H1 (cell line): ENCODE results near the gene FGD5. TPM values are rescaled to one million over a fixed set of nuclear protein-coding genes. Genes with fewer than 3 reads are reported as not detected.

Source experiments
- CTCF ChIA-PET: fragments of 300-600 bp; sonication (Branson Sonifier 250); formaldehyde crosslinking; loops from one replicate; lab custom pipeline; 2021; ENCODE audit not compliant: partially characterized antibody; lab: Charles Lee
- POLR2A ChIA-PET: fragments of 300-600 bp; sonication (Branson Sonifier 250); formaldehyde crosslinking; loops from one replicate; lab custom pipeline; 2021; ENCODE audit warnings: inconsistent platforms; ENCODE audit not compliant: partially characterized antibody; lab: Charles Lee
- DNase-seq, 2 experiments: peaks; one replicate each; pipeline versions ENCODE4 v3.0.0 to v3.0.0-alpha.2; 2010 to 2022; ENCODE audit warnings: low spot score in 2 of 2, low read depth in 1 of 2, mixed read lengths in 1 of 2
- FAIRE-seq: peaks from 2 replicates; lab custom pipeline; 2011; peaks lifted over from hg19 to GRCh38; lab: Jason Lieb, UNC
- H2AFZ ChIP-seq: 2 replicates; pipeline ENCODE4 v1.8.1; 2012; ENCODE audit warnings: low read length, inconsistent platforms
- H2AK5ac ChIP-seq: 2 replicates; pipeline ENCODE4 v1.6.1; 2013; ENCODE audit warnings: low read depth, low read length
- H2BK120ac ChIP-seq: replicated peaks from 2 replicates; pipeline ENCODE3; 2013; ENCODE audit warnings: low read depth, low read length, inconsistent platforms
- H2BK12ac ChIP-seq: 2 replicates; pipeline ENCODE4 v1.6.1; 2013; ENCODE audit warnings: low read depth, low read length
- H2BK15ac ChIP-seq: 2 replicates; pipeline ENCODE4 v1.6.1; 2013; ENCODE audit warnings: low read length
- H2BK20ac ChIP-seq: 2 replicates; pipeline ENCODE4 v1.6.1; 2013; ENCODE audit warnings: low read length
- H2BK5ac ChIP-seq: 2 replicates; pipeline ENCODE4 v1.6.1; 2013; ENCODE audit warnings: low read depth, low read length
- H3K14ac ChIP-seq: 2 replicates; pipeline ENCODE4 v1.6.1; 2013; ENCODE audit warnings: inconsistent platforms; ENCODE audit not compliant: insufficient read length
- H3K18ac ChIP-seq: 2 replicates; pipeline ENCODE4 v1.6.1; 2013; ENCODE audit warnings: low read length; ENCODE audit errors: extremely low read depth
- H3K23ac ChIP-seq: 2 replicates; pipeline ENCODE4 v1.6.1; 2013; ENCODE audit warnings: inconsistent platforms; ENCODE audit not compliant: insufficient read length
- H3K23me2 ChIP-seq: 2 replicates; pipeline ENCODE4 v1.6.1; 2013; ENCODE audit warnings: low read depth, low read length
- H3K27ac ChIP-seq: 2 replicates; pipeline ENCODE4 v1.6.1; 2011; ENCODE audit warnings: low read depth, low read length, inconsistent platforms
- H3K27me3 ChIP-seq, 4 experiments: replicated peaks in 1 of 4; 1 replicate in 1 of 4; 2 replicates in 3 of 4; pipeline versions ENCODE4 v1.6.1 to v1.8.1; 2011 to 2013; ENCODE audit warnings: low read length in 3 of 4, mild to moderate bottlenecking in 3 of 4, inconsistent platforms in 2 of 4, mixed read lengths in 2 of 4, moderate library complexity in 1 of 4; ENCODE audit not compliant: control insufficient read depth in 3 of 4, insufficient read depth in 3 of 4; ENCODE audit errors: extremely low read depth in 1 of 4
- H3K36me3 ChIP-seq, 4 experiments: 2 replicates each; pipeline versions ENCODE4 v1.6.1 to v1.8.1; 2011 to 2013; ENCODE audit warnings: mild to moderate bottlenecking in 4 of 4, low read length in 3 of 4, moderate library complexity in 2 of 4, control low read depth in 1 of 4, inconsistent platforms in 1 of 4; ENCODE audit not compliant: insufficient read depth in 4 of 4, control insufficient read depth in 2 of 4
- H3K4ac ChIP-seq: replicated peaks from 2 replicates; pipeline ENCODE3; 2013; ENCODE audit warnings: low read length, low read depth, mixed read lengths, inconsistent platforms; ENCODE audit not compliant: insufficient read length
- H3K4me1 ChIP-seq, 4 experiments: replicated peaks in 1 of 4; 1 replicate in 1 of 4; 2 replicates in 3 of 4; pipeline versions ENCODE4 v1.6.1 to v1.8.1; 2011 to 2013; ENCODE audit warnings: low read length in 3 of 4, inconsistent platforms in 2 of 4, mixed read lengths in 1 of 4; ENCODE audit not compliant: insufficient read depth in 4 of 4, control insufficient read depth in 3 of 4
- H3K4me2 ChIP-seq, 2 experiments: 2 replicates each; pipeline versions ENCODE4 v1.6.1 to v1.8.1; 2011 to 2013; ENCODE audit warnings: low read depth in 2 of 2, low read length in 2 of 2, control low read depth in 1 of 2, inconsistent platforms in 1 of 2, mild to moderate bottlenecking in 1 of 2; ENCODE audit not compliant: insufficient read depth in 1 of 2
- H3K4me3 ChIP-seq, 4 experiments: fragments of 200-600, 300-600 bp in 1 of 4; sonication (generic), shearing (Covaris generic), sonication (Bioruptor Twin) in 1 of 4; 2 replicates each; pipeline versions ENCODE4 v1.5.1 to v1.8.1; 2011 to 2016; ENCODE audit warnings: low read length in 4 of 4, low read depth in 3 of 4, control low read depth in 2 of 4, inconsistent platforms in 2 of 4, mild to moderate bottlenecking in 2 of 4, mixed read lengths in 1 of 4, moderate library complexity in 1 of 4; ENCODE audit not compliant: insufficient read depth in 2 of 4; ENCODE audit errors: extremely low read depth in 1 of 4
- H3K56ac ChIP-seq: replicated peaks from 2 replicates; pipeline ENCODE3; 2013; ENCODE audit warnings: low read depth, mild to moderate bottlenecking, mixed read lengths, low read length, inconsistent platforms; ENCODE audit not compliant: insufficient read length
- H3K79me1 ChIP-seq: 2 replicates; pipeline ENCODE4 v1.6.1; 2013; ENCODE audit warnings: low read depth, low read length, control low read depth
- H3K79me2 ChIP-seq, 2 experiments: 2 replicates each; pipeline versions ENCODE4 v1.6.1 to v1.8.1; 2012 to 2013; ENCODE audit warnings: low read length in 2 of 2, mild to moderate bottlenecking in 2 of 2, inconsistent platforms in 1 of 2; ENCODE audit not compliant: insufficient read depth in 2 of 2, control insufficient read depth in 1 of 2
- H3K9ac ChIP-seq, 4 experiments: replicated peaks in 1 of 4; 1 replicate in 1 of 4; 2 replicates in 3 of 4; pipeline versions ENCODE4 v1.6.1 to v1.8.1; 2011 to 2013; ENCODE audit warnings: low read depth in 3 of 4, low read length in 3 of 4, control low read depth in 2 of 4, mild to moderate bottlenecking in 2 of 4, moderate library complexity in 2 of 4, inconsistent platforms in 1 of 4; ENCODE audit errors: extremely low read depth in 1 of 4
- H3K9me3 ChIP-seq, 2 experiments: 2 replicates each; pipeline versions ENCODE4 v1.6.1 to v1.8.1; 2012 to 2013; ENCODE audit warnings: mild to moderate bottlenecking in 2 of 2, moderate library complexity in 2 of 2, control low read depth in 1 of 2, inconsistent platforms in 1 of 2, low read depth in 1 of 2, low read length in 1 of 2, mixed read lengths in 1 of 2; ENCODE audit not compliant: insufficient read depth in 2 of 2
- H4K20me1 ChIP-seq, 2 experiments: replicated peaks in 1 of 2; 2 replicates each; pipeline versions ENCODE3 to v1.8.1; 2011 to 2013; ENCODE audit warnings: inconsistent platforms in 2 of 2, low read length in 2 of 2, mild to moderate bottlenecking in 1 of 2; ENCODE audit not compliant: insufficient read depth in 2 of 2, control insufficient read depth in 1 of 2
- H4K5ac ChIP-seq: 2 replicates; pipeline ENCODE4 v1.6.1; 2013; ENCODE audit warnings: low read length, low read depth, mixed read lengths, inconsistent platforms; ENCODE audit not compliant: insufficient read length
- H4K8ac ChIP-seq: 2 replicates; pipeline ENCODE4 v1.8.0; 2013; ENCODE audit warnings: mild to moderate bottlenecking, moderate library complexity, low read length, inconsistent platforms; ENCODE audit not compliant: insufficient read depth; ENCODE audit errors: extremely low read depth
- H4K91ac ChIP-seq: replicated peaks from 2 replicates; pipeline ENCODE3; 2013; ENCODE audit warnings: low read length, mixed read lengths, inconsistent platforms; ENCODE audit not compliant: insufficient read length
- ASH2L ChIP-seq: fragments of 200-600, 300-600 bp; sonication (generic); IDR thresholded peaks from one replicate; pipeline ENCODE4 v1.7.1; 2017; ENCODE audit warnings: low read length
- EZH2 ChIP-seq: fragments of 200-600 bp; sonication (generic); IDR thresholded peaks from 2 replicates; pipeline ENCODE4 v1.7.1; 2012; ENCODE audit warnings: low read depth, mild to moderate bottlenecking, moderate library complexity, low read length, inconsistent platforms; ENCODE audit not compliant: severe bottlenecking
- SP1 ChIP-seq: IDR thresholded peaks from 2 replicates; pipeline ENCODE4 v1.6.1; 2011; ENCODE audit warnings: low read depth, low read length
- WGBS, 2 experiments: shearing (Covaris generic) in 1 of 2; methylation state at CpG; one replicate each; pipeline versions ENCODE4 v1.1.6 to v1.1.7; 2013 to 2015; ENCODE audit warnings: low lambda C conversion rate in 2 of 2, mixed read lengths in 2 of 2, inconsistent platforms in 1 of 2, low coverage in 1 of 2, missing lambda C conversion rate in 1 of 2; ENCODE audit not compliant: insufficient replicate concordance in 2 of 2, insufficient coverage in 1 of 2, insufficient read length in 1 of 2; ENCODE audit errors: extremely low coverage in 1 of 2, missing lambda C conversion rate in 1 of 2; 5-methylcytosine and 5-hydroxymethylcytosine counted together
- polyA plus RNA-seq, 7 experiments: library from polyadenylated mRNA; depleted of rRNA in 3 of 7; stranded (reverse) in 5 of 7; unstranded in 2 of 7; fragments of >200 nt in 5 of 7; fragments of 200-250 nt in 2 of 7; gene quantifications; 1 replicate in 5 of 7; 2 replicates in 1 of 7; 4 replicates in 1 of 7; pipeline versions ENCODE4 v1.2.1 to v1.2.3, GENCODE V29; 2011 to 2013; ENCODE audit warnings: missing spikeins in 2 of 7, mixed read lengths in 2 of 7
- total RNA-seq: library from RNA; stranded (reverse); fragmentation: NEBNext Ultra II Directional; extraction: Animal tissue kit (Norgen Biotek cat#: 25700); gene quantifications from 2 replicates; pipeline ENCODE4 v1.2.1, GENCODE V29; 2021

FGD5 gene
- total and polyA plus RNA-seq, 2 of the 8 experiments (the other 6 are each of a cell fraction or from before 2014, with no cell fraction given), result 4.7 to 14.3 TPM

GRCh38 chr3:14822670-14823390 is 4.1 kb downstream of the FGD5 start:
- DNase-seq (no peak), FAIRE-seq (no peak)
- Histone ChIP-seq H3K4ac (no peak overlapping the region), H3K56ac (no peak overlapping the region), H3K4me3 (no peak overlapping the region), H2BK20ac (no peak overlapping the region), H3K9me3 (no peaks in the 10 kb centered on the region), H2BK15ac (no peak overlapping the region; the same call in 1 of the 2 replicates), H3K27ac (no peak overlapping the region), H3K36me3 (no peaks in the 10 kb centered on the region), H3K4me2 (peak overlapping the region; percentile 27 to 49; a peak in 3 of 4 replicates), H3K9ac (no peak overlapping the region), H2BK12ac (no peak overlapping the region), H4K8ac (no peak overlapping the region), H3K79me2 (no peaks in the 10 kb centered on the region; a peak in 1 of 4 replicates), H4K5ac (no peak overlapping the region), H4K91ac (no peak overlapping the region), H3K23ac (no peak overlapping the region), H3K4me1 (peaks cover 3 to 7% (median 5%) of the 10 kb centered on the region in 4 experiments; a peak in 6 of 7 replicates), H3K79me1 (no peaks in the 10 kb centered on the region; the same call in 1 of the 2 replicates), H2AFZ (no peak overlapping the region; the same call in 1 of the 2 replicates)
- WGBS, 2 experiments, result 62% methylated on average over 12 of the region's 12 CpGs; no CpG with 5 or more reads in 1 of the 2 experiments
- CTCF ChIA-PET, result interaction anchor here (0.8 to 2.0 kb wide), 13 partner anchors 9 to 103 kb away, joined by 3 to 14 read pairs (median 4); no protein-coding TSS in a partner anchor
- POLR2A ChIA-PET, result interaction anchor here (0.8 to 1.7 kb wide), 5 partner anchors 8 to 27 kb away, joined by 3 to 6 read pairs (median 5); no protein-coding TSS in a partner anchor
- no peak for TF ChIP-seq EZH2
- 0 out of 2 replicates have a peak, but pooled peaks have one; percentile 17 for TF ChIP-seq SP1
- no peak for TF ChIP-seq ASH2L
- TF ChIP-seq, all 59 proteins: peak for 1
- no peak overlapping the region for H2BK5ac ChIP-seq
- H2BK120ac ChIP-seq, result no peak overlapping the region
- no peaks in the 10 kb centered on the region for H3K27me3 ChIP-seq
- no peak overlapping the region; the same call in 1 of the 2 replicates for H3K18ac ChIP-seq
- H3K23me2 ChIP-seq, result peaks cover under 1% of the 10 kb centered on the region; the same call in 1 of the 2 replicates
- H2AK5ac ChIP-seq, result no peak overlapping the region
- H3K14ac ChIP-seq, result no peak overlapping the region
- H4K20me1 ChIP-seq, result no peaks in the 10 kb centered on the region
